Panc1 (cell line): ENCODE data around the gene ELF3. TPM values are rescaled to one million over a fixed set of nuclear protein-coding genes. Genes with fewer than 3 reads are reported as not detected.

Experiments
- ATAC-seq: fragments of 200-7000 bp; cut with Tn5 transposase; 2 replicates; pipeline ENCODE4 v1.9.1; 2020; ENCODE audit warnings: mild to moderate bottlenecking, moderate library complexity
- BruUV-seq: library from RNA; stranded (reverse); fragments of 400-500 nt; replicated peaks from 2 replicates; lab custom pipeline; 2021; lab: Mats Ljungman, UMichigan
- CTCF ChIA-PET: fragments of 300-600 bp; sonication (Branson Sonifier 250); formaldehyde crosslinking; loops from one replicate; lab custom pipeline; 2022; ENCODE audit warnings: antibody characterized with exemption; lab: Charles Lee
- POLR2A ChIA-PET: fragments of 300-600 bp; sonication (Branson Sonifier 250); formaldehyde crosslinking; loops from one replicate; lab custom pipeline; 2022; ENCODE audit warnings: antibody characterized with exemption; lab: Charles Lee
- DNase-seq: peaks from one replicate; pipeline ENCODE4 v3.0.0-alpha.2; 2010; ENCODE audit warnings: low read depth, low spot score
- H3K27ac ChIP-seq: 2 replicates; pipeline ENCODE4 v1.5.1; 2011; ENCODE audit warnings: mild to moderate bottlenecking, low read length, inconsistent platforms
- H3K27me3 ChIP-seq: fragments of 200-500 bp; sonication (Bioruptor generic); 2 replicates; pipeline ENCODE4 v1.6.0; 2014; ENCODE audit warnings: low read length, inconsistent platforms; ENCODE audit not compliant: control insufficient read depth, insufficient read depth
- H3K36me3 ChIP-seq: fragments of 200-500 bp; sonication (Bioruptor generic); 2 replicates; pipeline ENCODE4 v1.5.1; 2014; ENCODE audit warnings: inconsistent platforms, mild to moderate bottlenecking, low read length, moderate library complexity; ENCODE audit not compliant: control insufficient read depth, insufficient read depth
- H3K4me1 ChIP-seq: 2 replicates; pipeline ENCODE4 v1.5.1; 2011; ENCODE audit warnings: inconsistent platforms, mild to moderate bottlenecking, low read length, moderate library complexity; ENCODE audit not compliant: control insufficient read depth, insufficient read depth
- H3K4me3 ChIP-seq, 2 experiments: 2 replicates each; pipeline ENCODE4 v1.5.1; 2011 to 2012; ENCODE audit warnings: low read depth in 2 of 2, low read length in 2 of 2, mild to moderate bottlenecking in 2 of 2, inconsistent platforms in 1 of 2, moderate library complexity in 1 of 2
- H3K9me3 ChIP-seq: fragments of 200-500 bp; sonication (Bioruptor generic); 2 replicates; pipeline ENCODE4 v1.5.1; 2014; ENCODE audit warnings: low read depth, mild to moderate bottlenecking, inconsistent platforms, low read length, moderate library complexity; ENCODE audit not compliant: control insufficient read depth, insufficient read depth
- CTCF ChIP-seq: fragments of 450-650 bp; IDR thresholded peaks from 2 replicates; pipeline ENCODE4 v1.5.1; 2017; ENCODE audit warnings: mild to moderate bottlenecking
- POLR2AphosphoS5 ChIP-seq: IDR thresholded peaks from 2 replicates; pipeline ENCODE4 v1.6.1; 2012; ENCODE audit warnings: mild to moderate bottlenecking, low read depth, low read length, moderate library complexity
- SIN3A ChIP-seq: IDR thresholded peaks from 2 replicates; pipeline ENCODE4 v1.6.1; 2012; ENCODE audit warnings: low read depth, mild to moderate bottlenecking, low read length, moderate library complexity, borderline replicate concordance; ENCODE audit not compliant: insufficient read depth
- TCF7L2 ChIP-seq: IDR thresholded peaks from 2 replicates; pipeline ENCODE4 v1.6.1; 2011; ENCODE audit warnings: mild to moderate bottlenecking, low read depth, low read length, inconsistent platforms
- in situ Hi-C: cut with HindIII; loops from 2 replicates; pipeline ENCODE4 v1.10.0; 2016; ENCODE audit warnings: low sequenced_read_pairs, low pct_unique_long_range_greater_than_20kb
- intact Hi-C: fragments of 100-400 bp; cut with micrococcal nuclease; formaldehyde crosslinking; loops from one replicate; pipeline ENCODE4 v1.10.0; 2022; ENCODE audit not compliant: unreplicated experiment
- total RNA-seq: library from RNA; stranded (reverse); gene quantifications from one replicate; pipeline ENCODE4 v1.2.1, GENCODE V29; 2021; ENCODE audit not compliant: unreplicated experiment
- TF ChIP-seq, protein P1 (sequence below), 2 experiments: IDR thresholded peaks; 2 replicates each; pipeline ENCODE4 v1.6.1; 2011 to 2012; ENCODE audit warnings: low read depth in 2 of 2, control low read depth in 1 of 2, low read length in 1 of 2, mild to moderate bottlenecking in 1 of 2, moderate library complexity in 1 of 2; ENCODE audit not compliant: insufficient read depth in 1 of 2

The ELF3 gene
- total RNA-seq, 1 experiment from 2014 or later = 126 TPM

DNA sequence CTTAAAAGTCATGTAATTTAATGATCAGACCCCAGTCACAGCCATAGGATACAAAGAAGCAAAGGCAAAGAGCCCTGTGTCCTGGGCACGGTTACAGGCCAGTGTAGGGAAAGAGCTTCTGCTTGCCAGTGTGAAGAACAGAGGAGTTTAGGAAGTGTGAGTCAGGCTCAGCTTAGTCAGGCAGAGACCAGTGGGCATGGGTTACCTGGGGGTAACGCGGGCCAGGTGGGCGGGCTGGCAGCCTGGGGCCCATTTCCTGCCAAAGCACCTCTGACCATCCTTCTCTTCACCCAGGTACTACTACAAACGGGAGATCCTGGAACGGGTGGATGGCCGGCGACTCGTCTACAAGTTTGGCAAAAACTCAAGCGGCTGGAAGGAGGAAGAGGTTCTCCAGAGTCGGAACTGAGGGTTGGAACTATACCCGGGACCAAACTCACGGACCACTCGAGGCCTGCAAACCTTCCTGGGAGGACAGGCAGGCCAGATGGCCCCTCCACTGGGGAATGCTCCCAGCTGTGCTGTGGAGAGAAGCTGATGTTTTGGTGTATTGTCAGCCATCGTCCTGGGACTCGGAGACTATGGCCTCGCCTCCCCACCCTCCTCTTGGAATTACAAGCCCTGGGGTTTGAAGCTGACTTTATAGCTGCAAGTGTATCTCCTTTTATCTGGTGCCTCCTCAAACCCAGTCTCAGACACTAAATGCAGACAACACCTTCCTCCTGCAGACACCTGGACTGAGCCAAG lies 4.7 kb downstream of the ELF3 start:
- H3K27ac ChIP-seq = peak overlapping the region; percentile 84
- H3K36me3 ChIP-seq = peaks cover 7% of the 10 kb centered on the region; the same call in 1 of the 2 replicates
- ChIA-PET POLR2A (no interaction called here), CTCF (interaction anchor here (0.6 to 1.1 kb wide), 2 partner anchors 26 to 120 kb away, joined by 4 to 6 read pairs; no protein-coding TSS in a partner anchor)
- no peaks in the 10 kb centered on the region for H3K27me3 ChIP-seq
- H3K9me3 ChIP-seq = no peaks in the 10 kb centered on the region
- H3K4me1 ChIP-seq = peaks cover 65% of the 10 kb centered on the region
- intact Hi-C loops (no loop called here), in situ Hi-C loops (no loop called here)
- peak overlapping the region in 1 of 2 experiments; percentile 72; a peak in 3 of 4 replicates for H3K4me3 ChIP-seq
- TSS peak; percentile 68 for BruUV-seq
- DNase-seq (no peak), ATAC-seq (no peak)
- TF ChIP-seq, protein P1, sequence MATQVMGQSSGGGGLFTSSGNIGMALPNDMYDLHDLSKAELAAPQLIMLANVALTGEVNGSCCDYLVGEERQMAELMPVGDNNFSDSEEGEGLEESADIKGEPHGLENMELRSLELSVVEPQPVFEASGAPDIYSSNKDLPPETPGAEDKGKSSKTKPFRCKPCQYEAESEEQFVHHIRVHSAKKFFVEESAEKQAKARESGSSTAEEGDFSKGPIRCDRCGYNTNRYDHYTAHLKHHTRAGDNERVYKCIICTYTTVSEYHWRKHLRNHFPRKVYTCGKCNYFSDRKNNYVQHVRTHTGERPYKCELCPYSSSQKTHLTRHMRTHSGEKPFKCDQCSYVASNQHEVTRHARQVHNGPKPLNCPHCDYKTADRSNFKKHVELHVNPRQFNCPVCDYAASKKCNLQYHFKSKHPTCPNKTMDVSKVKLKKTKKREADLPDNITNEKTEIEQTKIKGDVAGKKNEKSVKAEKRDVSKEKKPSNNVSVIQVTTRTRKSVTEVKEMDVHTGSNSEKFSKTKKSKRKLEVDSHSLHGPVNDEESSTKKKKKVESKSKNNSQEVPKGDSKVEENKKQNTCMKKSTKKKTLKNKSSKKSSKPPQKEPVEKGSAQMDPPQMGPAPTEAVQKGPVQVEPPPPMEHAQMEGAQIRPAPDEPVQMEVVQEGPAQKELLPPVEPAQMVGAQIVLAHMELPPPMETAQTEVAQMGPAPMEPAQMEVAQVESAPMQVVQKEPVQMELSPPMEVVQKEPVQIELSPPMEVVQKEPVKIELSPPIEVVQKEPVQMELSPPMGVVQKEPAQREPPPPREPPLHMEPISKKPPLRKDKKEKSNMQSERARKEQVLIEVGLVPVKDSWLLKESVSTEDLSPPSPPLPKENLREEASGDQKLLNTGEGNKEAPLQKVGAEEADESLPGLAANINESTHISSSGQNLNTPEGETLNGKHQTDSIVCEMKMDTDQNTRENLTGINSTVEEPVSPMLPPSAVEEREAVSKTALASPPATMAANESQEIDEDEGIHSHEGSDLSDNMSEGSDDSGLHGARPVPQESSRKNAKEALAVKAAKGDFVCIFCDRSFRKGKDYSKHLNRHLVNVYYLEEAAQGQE (IDR thresholded peaks at IDR 0.05; ENCODE audit: insufficient read depth in 1 of 2, low read depth in 2 of 2, low read length in 1 of 2) = no peak
- no peak for TF ChIP-seq SIN3A
- TF ChIP-seq CTCF = no peak
- no peak for TF ChIP-seq TCF7L2
- TF ChIP-seq POLR2AphosphoS5 = no peak

GRCh38 chr1:202015662-202015937 lies 5.2 kb downstream of the ELF3 start:
- no peak for TF ChIP-seq SIN3A
- TF ChIP-seq CTCF = no peak
- no peak for TF ChIP-seq POLR2AphosphoS5
- no peak for TF ChIP-seq TCF7L2
- TF ChIP-seq, protein P1 (IDR thresholded peaks at IDR 0.05; ENCODE audit: insufficient read depth in 1 of 2, low read depth in 2 of 2, low read length in 1 of 2) = no peak
- no peak for ATAC-seq
- Histone ChIP-seq H3K36me3 (peaks cover 6% of the 10 kb centered on the region; the same call in 1 of the 2 replicates), H3K4me3 (peak overlapping the region in 1 of 2 experiments; percentile 72; a peak in 2 of 4 replicates), H3K27me3 (no peaks in the 10 kb centered on the region), H3K9me3 (no peaks in the 10 kb centered on the region), H3K4me1 (peaks cover 64% of the 10 kb centered on the region), H3K27ac (peak overlapping the region; percentile 84)
- in situ Hi-C loops = no loop called here
- DNase-seq = no peak
- POLR2A ChIA-PET = no interaction called here
- BruUV-seq = no TSS peak
- CTCF ChIA-PET = interaction anchor here (0.6 to 1.1 kb wide), 2 partner anchors 75 to 120 kb away, joined by 4 to 5 read pairs; no protein-coding TSS in a partner anchor
- intact Hi-C loops = no loop called here
